Tibial nerve (tissue), 4 donors: ENCODE measurements around the gene RPL38.

ENCODE experiments used
- CTCF ChIP-seq, 5 experiments: fragments of 200-600 bp in 3 of 5; fragments of 450-650 bp in 2 of 5; sonication (generic) in 3 of 5; IDR thresholded peaks; one replicate each; pipeline ENCODE4 v1.5.1; 2016 to 2019; ENCODE audit warnings: antibody characterized with exemption in 5 of 5, mild to moderate bottlenecking in 3 of 5, moderate library complexity in 2 of 5
- EP300 ChIP-seq, 2 donors: sonication (generic); formaldehyde crosslinking; IDR thresholded peaks; one replicate each; pipeline ENCODE4 v1.6.1; 2017; ENCODE audit warnings: antibody characterized with exemption in 2 of 2, mild to moderate bottlenecking in 1 of 2
- POLR2A ChIP-seq, 2 donors: fragments of 450-650 bp; IDR thresholded peaks; one replicate each; pipeline ENCODE4 v1.6.1; 2017; ENCODE audit warnings: antibody characterized with exemption in 2 of 2, mild to moderate bottlenecking in 2 of 2, moderate library complexity in 2 of 2

GRCh38 chr17:74216505-74216904, 13.0 kb downstream of the RPL38 start:
- TF ChIP-seq CTCF (IDR thresholded peaks at IDR 0.05) (no peak), POLR2A (IDR thresholded peaks at IDR 0.05) (no peak), EP300 (IDR thresholded peaks at IDR 0.05) (no peak)
